ENCODE data around the gene ALOX5AP. TPM values are rescaled to one million over a fixed set of nuclear protein-coding genes. Genes with fewer than 3 reads are reported as not detected.

The ALOX5AP gene
- total RNA-seq, 1 donor from 2014 or later, result not detected

- Mint-ChIP-seq H3K36me3 (no peaks in the 10 kb centered on the region), H3K27ac (no peak overlapping the region), H3K27me3 (ENCODE audit: insufficient read depth, low read depth) (peaks cover 4% of the 10 kb centered on the region), H3K9me3 (peaks cover 5% of the 10 kb centered on the region), H3K4me3 (no peak overlapping the region), H3K4me1 (peaks cover 12% of the 10 kb centered on the region)
- Histone ChIP-seq H3K36me3 (no peaks in the 10 kb centered on the region), H3K4me1 (peaks cover 6% of the 10 kb centered on the region), H2AFZ (replicated peaks) (no peak overlapping the region), H3K4me3 (no peak overlapping the region), H4K20me1 (ENCODE audit: low read depth) (no peaks in the 10 kb centered on the region), H3K79me2 (ENCODE audit: low read depth) (no peaks in the 10 kb centered on the region), H3K9me3 (ENCODE audit: low read depth) (no peaks in the 10 kb centered on the region), H3K4me2 (no peak overlapping the region), H3K27me3 (no peaks in the 10 kb centered on the region), H3K9ac (no peak overlapping the region), H3K27ac (no peak overlapping the region), H3F3A (ENCODE audit: low read depth) (no peaks in the 10 kb centered on the region)
- no peak for DNase-seq (ENCODE audit: low spot score)
- TF ChIP-seq EZH2phosphoT487 (IDR thresholded peaks at IDR 0.05), result no peak
- no peak for TF ChIP-seq EZH2 (IDR thresholded peaks at IDR 0.05)
These were observed 17.8 kb downstream of the ALOX5AP start for GRCh38 chr13:30753030-30753616.

- TF ChIP-seq CTCF (IDR thresholded peaks at IDR 0.05), result no peak
- no peak for DNase-seq (ENCODE audit: low spot score)
- Mint-ChIP-seq H3K4me1 (peaks cover 12% of the 10 kb centered on the region), H3K27me3 (ENCODE audit: insufficient read depth, low read depth) (peaks cover 4% of the 10 kb centered on the region), H3K4me3 (no peak overlapping the region), H3K9me3 (peaks cover 5% of the 10 kb centered on the region), H3K27ac (no peak overlapping the region), H3K36me3 (no peaks in the 10 kb centered on the region)
- Histone ChIP-seq H2AFZ (replicated peaks) (no peak overlapping the region), H3K4me3 (no peak overlapping the region), H3K27me3 (no peaks in the 10 kb centered on the region), H3K4me2 (no peak overlapping the region), H3K4me1 (peaks cover 6% of the 10 kb centered on the region), H3K9ac (no peak overlapping the region), H3K79me2 (ENCODE audit: low read depth) (no peaks in the 10 kb centered on the region), H4K20me1 (ENCODE audit: low read depth) (no peaks in the 10 kb centered on the region), H3K27ac (no peak overlapping the region), H3K36me3 (no peaks in the 10 kb centered on the region), H3F3A (ENCODE audit: low read depth) (no peaks in the 10 kb centered on the region), H3K9me3 (ENCODE audit: low read depth) (no peaks in the 10 kb centered on the region)
These were observed 20.3 kb downstream of the ALOX5AP start for GRCh38 chr13:30755678-30756077.

GRCh38 chr13:30757026-30757742 lies 21.8 kb downstream of the ALOX5AP start:
- Histone ChIP-seq H3K36me3 (no peaks in the 10 kb centered on the region), H3K4me1 (peaks cover 6% of the 10 kb centered on the region), H3K4me2 (no peak overlapping the region), H3K27ac (no peak overlapping the region), H3K9ac (no peak overlapping the region), H3K4me3 (no peak overlapping the region), H3F3A (ENCODE audit: low read depth) (no peaks in the 10 kb centered on the region), H3K27me3 (no peaks in the 10 kb centered on the region), H4K20me1 (ENCODE audit: low read depth) (no peaks in the 10 kb centered on the region), H3K9me3 (ENCODE audit: low read depth) (no peaks in the 10 kb centered on the region), H3K79me2 (ENCODE audit: low read depth) (no peaks in the 10 kb centered on the region), H2AFZ (replicated peaks) (no peak overlapping the region)
- TF ChIP-seq EZH2 (IDR thresholded peaks at IDR 0.05) (no peak), CTCF (IDR thresholded peaks at IDR 0.05) (no peak), EZH2phosphoT487 (IDR thresholded peaks at IDR 0.05) (no peak)
- H3K27me3 Mint-ChIP-seq (ENCODE audit: insufficient read depth, low read depth), result peaks cover 4% of the 10 kb centered on the region
- no peak overlapping the region for H3K4me3 Mint-ChIP-seq
- no peaks in the 10 kb centered on the region for H3K36me3 Mint-ChIP-seq
- H3K4me1 Mint-ChIP-seq, result peaks cover 5% of the 10 kb centered on the region
- H3K9me3 Mint-ChIP-seq, result no peaks in the 10 kb centered on the region
- no peak for DNase-seq (ENCODE audit: low spot score)
- no peak overlapping the region for H3K27ac Mint-ChIP-seq

- H4K20me1 ChIP-seq (ENCODE audit: low read depth), result no peaks in the 10 kb centered on the region
- H3K9me3 ChIP-seq (ENCODE audit: low read depth), result no peaks in the 10 kb centered on the region
- TF ChIP-seq EZH2 (IDR thresholded peaks at IDR 0.05) (no peak), CTCF (IDR thresholded peaks at IDR 0.05) (no peak), EZH2phosphoT487 (IDR thresholded peaks at IDR 0.05) (no peak)
- DNase-seq (ENCODE audit: low spot score), result no peak
- no peak overlapping the region for H3K27ac ChIP-seq
- H2AFZ ChIP-seq (replicated peaks), result no peak overlapping the region
- Mint-ChIP-seq H3K36me3 (no peaks in the 10 kb centered on the region), H3K4me3 (no peak overlapping the region), H3K4me1 (no peaks in the 10 kb centered on the region), H3K27me3 (ENCODE audit: insufficient read depth, low read depth) (peaks cover 6% of the 10 kb centered on the region), H3K27ac (no peak overlapping the region), H3K9me3 (no peaks in the 10 kb centered on the region)
- H3K27me3 ChIP-seq, result no peaks in the 10 kb centered on the region
- no peaks in the 10 kb centered on the region for H3K79me2 ChIP-seq (ENCODE audit: low read depth)
- H3K9ac ChIP-seq, result no peak overlapping the region
- H3K4me2 ChIP-seq, result no peak overlapping the region
- no peaks in the 10 kb centered on the region for H3F3A ChIP-seq (ENCODE audit: low read depth)
- no peaks in the 10 kb centered on the region for H3K36me3 ChIP-seq
- H3K4me1 ChIP-seq, result peaks cover 6% of the 10 kb centered on the region
- H3K4me3 ChIP-seq, result no peak overlapping the region
These were observed 24.4 kb downstream of the ALOX5AP start for GRCh38 chr13:30759748-30760147.
